ENCODE measurements around the gene NCK1.

NCK1 gene

DNA sequence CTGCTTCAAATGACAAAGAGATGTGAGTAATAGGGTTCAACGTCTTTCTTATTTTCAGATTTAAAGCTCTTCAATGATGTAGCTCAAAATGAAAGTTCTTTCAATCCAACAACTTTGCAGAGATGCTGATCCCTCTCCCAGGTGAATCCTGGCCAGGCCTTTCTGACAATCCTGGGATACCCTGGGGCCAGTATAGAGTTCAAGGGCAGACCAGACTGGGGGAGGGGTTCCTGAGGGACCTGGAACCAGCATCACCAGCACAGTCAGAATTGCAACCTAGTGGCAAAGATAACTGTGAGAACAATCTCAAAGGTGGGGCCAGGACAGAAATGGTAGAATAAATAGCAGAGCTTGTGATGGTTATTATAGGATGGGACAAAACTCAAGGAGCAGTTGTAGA is 19.7 kb upstream of the NCK1 start:
- TF ChIP-seq PPARA (CRISPR knock-in tag; IDR thresholded peaks at IDR 0.05; ENCODE audit: borderline replicate concordance) = no peak
- no peak for TF ChIP-seq ARNTL (CRISPR knock-in tag; IDR thresholded peaks at IDR 0.05; ENCODE audit: borderline replicate concordance, low read depth)
- TF ChIP-seq OSR1 (CRISPR knock-in tag; IDR thresholded peaks at IDR 0.05) = no peak
- no peak for TF ChIP-seq ESRRG (CRISPR knock-in tag; IDR thresholded peaks at IDR 0.05)
- no peak for TF ChIP-seq ZNF70 (CRISPR knock-in tag; IDR thresholded peaks at IDR 0.05)
- TF ChIP-seq POU6F1 (CRISPR knock-in tag; IDR thresholded peaks at IDR 0.05; ENCODE audit: borderline replicate concordance, low read depth) = no peak
- TF ChIP-seq, protein P1, sequence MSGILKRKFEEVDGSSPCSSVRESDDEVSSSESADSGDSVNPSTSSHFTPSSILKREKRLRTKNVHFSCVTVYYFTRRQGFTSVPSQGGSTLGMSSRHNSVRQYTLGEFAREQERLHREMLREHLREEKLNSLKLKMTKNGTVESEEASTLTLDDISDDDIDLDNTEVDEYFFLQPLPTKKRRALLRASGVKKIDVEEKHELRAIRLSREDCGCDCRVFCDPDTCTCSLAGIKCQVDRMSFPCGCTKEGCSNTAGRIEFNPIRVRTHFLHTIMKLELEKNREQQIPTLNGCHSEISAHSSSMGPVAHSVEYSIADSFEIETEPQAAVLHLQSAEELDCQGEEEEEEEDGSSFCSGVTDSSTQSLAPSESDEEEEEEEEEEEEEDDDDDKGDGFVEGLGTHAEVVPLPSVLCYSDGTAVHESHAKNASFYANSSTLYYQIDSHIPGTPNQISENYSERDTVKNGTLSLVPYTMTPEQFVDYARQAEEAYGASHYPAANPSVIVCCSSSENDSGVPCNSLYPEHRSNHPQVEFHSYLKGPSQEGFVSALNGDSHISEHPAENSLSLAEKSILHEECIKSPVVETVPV (CRISPR knock-in tag; IDR thresholded peaks at IDR 0.05) = no peak
- TF ChIP-seq TOX (CRISPR knock-in tag; IDR thresholded peaks at IDR 0.05; ENCODE audit: borderline replicate concordance) = no peak
- TF ChIP-seq, protein P2, sequence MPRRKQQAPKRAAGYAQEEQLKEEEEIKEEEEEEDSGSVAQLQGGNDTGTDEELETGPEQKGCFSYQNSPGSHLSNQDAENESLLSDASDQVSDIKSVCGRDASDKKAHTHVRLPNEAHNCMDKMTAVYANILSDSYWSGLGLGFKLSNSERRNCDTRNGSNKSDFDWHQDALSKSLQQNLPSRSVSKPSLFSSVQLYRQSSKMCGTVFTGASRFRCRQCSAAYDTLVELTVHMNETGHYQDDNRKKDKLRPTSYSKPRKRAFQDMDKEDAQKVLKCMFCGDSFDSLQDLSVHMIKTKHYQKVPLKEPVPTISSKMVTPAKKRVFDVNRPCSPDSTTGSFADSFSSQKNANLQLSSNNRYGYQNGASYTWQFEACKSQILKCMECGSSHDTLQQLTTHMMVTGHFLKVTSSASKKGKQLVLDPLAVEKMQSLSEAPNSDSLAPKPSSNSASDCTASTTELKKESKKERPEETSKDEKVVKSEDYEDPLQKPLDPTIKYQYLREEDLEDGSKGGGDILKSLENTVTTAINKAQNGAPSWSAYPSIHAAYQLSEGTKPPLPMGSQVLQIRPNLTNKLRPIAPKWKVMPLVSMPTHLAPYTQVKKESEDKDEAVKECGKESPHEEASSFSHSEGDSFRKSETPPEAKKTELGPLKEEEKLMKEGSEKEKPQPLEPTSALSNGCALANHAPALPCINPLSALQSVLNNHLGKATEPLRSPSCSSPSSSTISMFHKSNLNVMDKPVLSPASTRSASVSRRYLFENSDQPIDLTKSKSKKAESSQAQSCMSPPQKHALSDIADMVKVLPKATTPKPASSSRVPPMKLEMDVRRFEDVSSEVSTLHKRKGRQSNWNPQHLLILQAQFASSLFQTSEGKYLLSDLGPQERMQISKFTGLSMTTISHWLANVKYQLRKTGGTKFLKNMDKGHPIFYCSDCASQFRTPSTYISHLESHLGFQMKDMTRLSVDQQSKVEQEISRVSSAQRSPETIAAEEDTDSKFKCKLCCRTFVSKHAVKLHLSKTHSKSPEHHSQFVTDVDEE (CRISPR knock-in tag; IDR thresholded peaks at IDR 0.05) = no peak
- no peak for TF ChIP-seq ZFP30 (CRISPR knock-in tag; IDR thresholded peaks at IDR 0.05)
- TF ChIP-seq ZNF8 (CRISPR knock-in tag; IDR thresholded peaks at IDR 0.05) = no peak
- no peak for TF ChIP-seq RARB (CRISPR knock-in tag; IDR thresholded peaks at IDR 0.05)
- no peak for TF ChIP-seq SNAI2 (CRISPR knock-in tag; IDR thresholded peaks at IDR 0.05)
- no peak for TF ChIP-seq GLIS3 (CRISPR knock-in tag; IDR thresholded peaks at IDR 0.05)
- TF ChIP-seq, protein P3, sequence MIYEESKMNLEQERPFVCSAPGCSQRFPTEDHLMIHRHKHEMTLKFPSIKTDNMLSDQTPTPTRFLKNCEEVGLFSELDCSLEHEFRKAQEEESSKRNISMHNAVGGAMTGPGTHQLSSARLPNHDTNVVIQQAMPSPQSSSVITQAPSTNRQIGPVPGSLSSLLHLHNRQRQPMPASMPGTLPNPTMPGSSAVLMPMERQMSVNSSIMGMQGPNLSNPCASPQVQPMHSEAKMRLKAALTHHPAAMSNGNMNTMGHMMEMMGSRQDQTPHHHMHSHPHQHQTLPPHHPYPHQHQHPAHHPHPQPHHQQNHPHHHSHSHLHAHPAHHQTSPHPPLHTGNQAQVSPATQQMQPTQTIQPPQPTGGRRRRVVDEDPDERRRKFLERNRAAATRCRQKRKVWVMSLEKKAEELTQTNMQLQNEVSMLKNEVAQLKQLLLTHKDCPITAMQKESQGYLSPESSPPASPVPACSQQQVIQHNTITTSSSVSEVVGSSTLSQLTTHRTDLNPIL (CRISPR knock-in tag; IDR thresholded peaks at IDR 0.05; ENCODE audit: low read depth) = no peak
- TF ChIP-seq PATZ1 (CRISPR knock-in tag; IDR thresholded peaks at IDR 0.05; ENCODE audit: borderline replicate concordance) = no peak
- ATAC-seq = no peak

DNA sequence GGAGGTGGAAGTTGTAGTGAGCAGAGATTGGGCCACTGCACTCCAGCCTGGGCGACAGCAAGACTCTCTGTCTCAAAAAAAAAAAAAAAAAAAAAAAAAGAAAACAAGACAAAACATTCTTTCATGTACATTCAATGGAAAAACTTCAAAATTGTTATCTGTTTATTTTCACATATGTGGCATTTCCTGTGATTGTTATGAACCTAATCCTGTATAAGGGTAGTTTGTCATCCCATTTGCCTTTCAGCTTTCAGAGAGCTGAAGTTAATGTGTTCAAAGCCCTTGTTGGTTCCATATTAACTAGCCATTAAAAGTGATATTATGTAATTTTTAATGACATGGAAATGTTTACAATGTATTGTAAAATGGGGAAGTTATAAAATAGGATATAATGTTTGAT is 17.3 kb upstream of the NCK1 start:
- no peak for ATAC-seq
- TF ChIP-seq POU6F1 (CRISPR knock-in tag; IDR thresholded peaks at IDR 0.05; ENCODE audit: borderline replicate concordance, low read depth) (no peak), BACH2 (CRISPR knock-in tag; IDR thresholded peaks at IDR 0.05; ENCODE audit: borderline replicate concordance) (no peak), ISL1 (CRISPR knock-in tag; IDR thresholded peaks at IDR 0.05) (no peak), ARNTL (CRISPR knock-in tag; IDR thresholded peaks at IDR 0.05; ENCODE audit: borderline replicate concordance, low read depth) (no peak), ZNF8 (CRISPR knock-in tag; IDR thresholded peaks at IDR 0.05) (no peak)
- TF ChIP-seq, protein P3 (CRISPR knock-in tag; IDR thresholded peaks at IDR 0.05; ENCODE audit: low read depth) = no peak
- TF ChIP-seq, protein P2 (CRISPR knock-in tag; IDR thresholded peaks at IDR 0.05) = no peak
